Nephron progenitor cell (in vitro differentiated cells): Measurements from ENCODE around the gene PHLPP2.

Source experiments
- DNase-seq: peaks from one replicate; pipeline ENCODE4 v3.0.0; 2021
- H3K27ac Mint-ChIP-seq: 2 replicates; pipeline ENCODE4 v1.8.0; 2021; ENCODE audit warnings: mild to moderate bottlenecking, moderate library complexity, mixed read lengths
- H3K27me3 Mint-ChIP-seq: 2 replicates; pipeline ENCODE4 v1.8.0; 2021; ENCODE audit warnings: mild to moderate bottlenecking, low read depth, mixed read lengths; ENCODE audit not compliant: poor library complexity
- H3K36me3 Mint-ChIP-seq: 2 replicates; pipeline ENCODE4 v1.8.0; 2021; ENCODE audit warnings: low read depth, mixed read lengths
- H3K4me1 Mint-ChIP-seq: 2 replicates; pipeline ENCODE4 v1.8.0; 2021; ENCODE audit warnings: mixed read lengths
- H3K4me3 Mint-ChIP-seq: 2 replicates; pipeline ENCODE4 v1.8.0; 2021; ENCODE audit warnings: mild to moderate bottlenecking, moderate library complexity, mixed read lengths
- H3K9me3 Mint-ChIP-seq: 2 replicates; pipeline ENCODE4 v1.8.0; 2021; ENCODE audit warnings: mild to moderate bottlenecking, moderate library complexity, mixed read lengths
- CTCF ChIP-seq: fragments of 200-600 bp; sonication (generic); IDR thresholded peaks from 2 replicates; pipeline ENCODE4 v1.5.0; 2021; ENCODE audit warnings: antibody characterized with exemption

PHLPP2 gene

GRCh38 chr16:71758293-71758760 lies 33.8 kb upstream of the PHLPP2 start:
- TF ChIP-seq CTCF = no peak
- no peak for DNase-seq
- Mint-ChIP-seq H3K27me3 (no peaks in the 10 kb centered on the region), H3K27ac (no peak overlapping the region), H3K4me3 (no peak overlapping the region), H3K4me1 (no peaks in the 10 kb centered on the region), H3K9me3 (no peaks in the 10 kb centered on the region), H3K36me3 (peaks cover 73% of the 10 kb centered on the region)

GRCh38 chr16:71754652-71755051 lies 30.2 kb upstream of the PHLPP2 start:
- TF ChIP-seq CTCF = no peak
- no peak for DNase-seq
- Mint-ChIP-seq H3K36me3 (peaks cover 73% of the 10 kb centered on the region), H3K27me3 (no peaks in the 10 kb centered on the region), H3K4me3 (no peak overlapping the region), H3K9me3 (no peaks in the 10 kb centered on the region), H3K4me1 (no peaks in the 10 kb centered on the region), H3K27ac (no peak overlapping the region)

GRCh38 chr16:71754108-71754507 lies 29.6 kb upstream of the PHLPP2 start:
- no peaks in the 10 kb centered on the region for H3K27me3 Mint-ChIP-seq
- no peaks in the 10 kb centered on the region for H3K9me3 Mint-ChIP-seq
- no peak overlapping the region for H3K27ac Mint-ChIP-seq
- H3K4me3 Mint-ChIP-seq = no peak overlapping the region
- peaks cover 75% of the 10 kb centered on the region for H3K36me3 Mint-ChIP-seq
- DNase-seq = no peak
- H3K4me1 Mint-ChIP-seq = no peaks in the 10 kb centered on the region
- no peak for TF ChIP-seq CTCF

- no peak for DNase-seq
- H3K4me3 Mint-ChIP-seq = no peak overlapping the region
- peaks cover 70% of the 10 kb centered on the region for H3K36me3 Mint-ChIP-seq
- no peaks in the 10 kb centered on the region for H3K9me3 Mint-ChIP-seq
- H3K27ac Mint-ChIP-seq = peak overlapping the region; percentile 89
- H3K27me3 Mint-ChIP-seq = no peaks in the 10 kb centered on the region
- TF ChIP-seq CTCF = no peak
- no peaks in the 10 kb centered on the region for H3K4me1 Mint-ChIP-seq
Measured at GRCh38 chr16:71748226-71748625, 23.7 kb upstream of the PHLPP2 start.

GRCh38 chr16:71746442-71747046 lies 22.0 kb upstream of the PHLPP2 start:
- no peak for DNase-seq
- H3K27ac Mint-ChIP-seq = no peak overlapping the region
- no peaks in the 10 kb centered on the region for H3K4me1 Mint-ChIP-seq
- no peaks in the 10 kb centered on the region for H3K27me3 Mint-ChIP-seq
- peaks cover 66% of the 10 kb centered on the region for H3K36me3 Mint-ChIP-seq
- TF ChIP-seq CTCF = peak; percentile 72
- H3K4me3 Mint-ChIP-seq = no peak overlapping the region
- H3K9me3 Mint-ChIP-seq = no peaks in the 10 kb centered on the region

GRCh38 chr16:71738855-71739254 lies 14.4 kb upstream of the PHLPP2 start:
- H3K36me3 Mint-ChIP-seq = peaks cover 71% of the 10 kb centered on the region

More at GRCh38 chr16:71738855-71739254, 14.4 kb upstream of the PHLPP2 start:
- no peak for TF ChIP-seq CTCF
- DNase-seq = no peak
- Mint-ChIP-seq H3K9me3 (no peaks in the 10 kb centered on the region), H3K27me3 (no peaks in the 10 kb centered on the region), H3K4me3 (no peak overlapping the region), H3K4me1 (peaks cover 6% of the 10 kb centered on the region), H3K27ac (no peak overlapping the region)
